Endothelial cell of umbilical vein (primary cell): ENCODE measurements around the gene C12orf43.

Experiments
- CTCF ChIP-seq, 2 donors: IDR thresholded peaks; 1 replicate in 1 of 2; 2 replicates in 1 of 2; pipeline ENCODE4 v1.5.1; 2011; ENCODE audit warnings: low read length in 2 of 2, mild to moderate bottlenecking in 2 of 2, moderate library complexity in 2 of 2, control low read depth in 1 of 2, inconsistent platforms in 1 of 2, low read depth in 1 of 2; ENCODE audit not compliant: insufficient read depth in 1 of 2; ENCODE audit errors: extremely low read depth in 1 of 2
- EZH2 ChIP-seq: IDR thresholded peaks from 2 replicates; pipeline ENCODE4 v1.6.1; 2012; ENCODE audit warnings: borderline replicate concordance, low read depth, mild to moderate bottlenecking, moderate library complexity, low read length, inconsistent platforms; ENCODE audit not compliant: severe bottlenecking
- FOS ChIP-seq: IDR thresholded peaks from 2 replicates; pipeline ENCODE4 v1.6.1; 2011; ENCODE audit warnings: mild to moderate bottlenecking, low read length, moderate library complexity, borderline replicate concordance; ENCODE audit not compliant: insufficient read depth
- GATA2 ChIP-seq: IDR thresholded peaks from 2 replicates; pipeline ENCODE4 v1.7.0; 2011; ENCODE audit warnings: low read depth, mild to moderate bottlenecking, moderate library complexity, mixed read lengths, low read length; ENCODE audit not compliant: insufficient read length, insufficient read depth
- JUN ChIP-seq: IDR thresholded peaks from 2 replicates; pipeline ENCODE4 v1.6.1; 2011; ENCODE audit warnings: borderline replicate concordance, low read depth; ENCODE audit not compliant: insufficient read length, insufficient read depth
- MAX ChIP-seq: IDR thresholded peaks from 2 replicates; pipeline ENCODE4 v1.6.1; 2011; ENCODE audit not compliant: insufficient read depth, insufficient read length
- MYC ChIP-seq: IDR thresholded peaks from one replicate; pipeline ENCODE4 v1.6.1; 2011; ENCODE audit warnings: mild to moderate bottlenecking, low read depth, low read length
- POLR2A ChIP-seq: IDR thresholded peaks from 2 replicates; pipeline ENCODE4 v1.6.1; 2012; ENCODE audit warnings: low read depth, mild to moderate bottlenecking, control low read depth, low read length
- POLR2AphosphoS5 ChIP-seq: IDR thresholded peaks from 2 replicates; pipeline ENCODE4 v1.6.1; 2012; ENCODE audit warnings: low read depth, mild to moderate bottlenecking, control low read depth, low read length, moderate library complexity; ENCODE audit not compliant: insufficient read depth

DNA sequence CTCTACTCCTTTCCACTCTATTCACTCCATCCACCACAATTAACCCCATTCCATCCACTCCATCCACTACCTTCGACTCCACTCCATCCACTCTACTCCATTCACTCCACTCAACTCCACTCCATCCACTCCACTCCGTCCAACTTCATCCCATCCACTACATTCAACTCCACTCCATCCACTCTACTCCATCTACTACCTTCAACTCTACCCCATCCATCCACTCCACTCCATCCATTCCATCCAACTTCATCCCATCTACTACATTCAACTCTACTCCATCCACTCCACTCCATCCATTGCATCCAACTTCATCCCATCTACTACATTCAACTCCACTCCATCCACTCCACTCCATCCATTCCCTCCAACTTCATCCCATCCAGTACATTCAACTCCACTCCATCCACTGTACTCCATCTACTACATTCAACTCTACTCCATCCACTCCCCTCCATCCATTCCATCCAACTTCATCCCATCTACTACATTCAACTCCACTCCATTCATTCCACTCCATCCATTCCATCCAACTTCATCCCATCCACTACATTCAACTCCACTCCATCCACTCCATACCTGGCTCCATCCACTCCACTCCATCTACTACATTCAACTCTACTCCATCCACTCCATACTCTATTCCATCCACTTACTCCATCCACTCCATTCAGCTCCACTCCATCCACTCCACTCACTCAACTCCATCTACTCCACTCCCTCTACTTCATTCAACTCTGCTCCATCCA is 21.5 kb downstream of the C12orf43 start:
- TF ChIP-seq JUN, result no peak
- TF ChIP-seq EZH2, result no peak
- TF ChIP-seq POLR2AphosphoS5, result no peak
- no peak for TF ChIP-seq POLR2A
- TF ChIP-seq MAX, result no peak
- no peak for TF ChIP-seq CTCF (IDR thresholded peaks at IDR 0.05; ENCODE audit: extremely low read depth in 1 of 2, insufficient read depth in 1 of 2, low read depth in 1 of 2, low read length in 2 of 2)
- no peak for TF ChIP-seq GATA2
- no peak for TF ChIP-seq MYC
- no peak for TF ChIP-seq FOS
